PC-3 (cell line): Measurements from ENCODE around the gene MAST4.

Source experiments
- EZH2 ChIP-seq: fragments of 300-600 bp; sonication (generic); IDR thresholded peaks from one replicate; pipeline ENCODE4 v1.6.1; 2017; ENCODE audit warnings: antibody characterized with exemption, mild to moderate bottlenecking, low read length; ENCODE audit not compliant: unreplicated experiment
- TF ChIP-seq, protein P1 (sequence below): fragments of 300-600 bp; sonication (generic); conservative IDR thresholded peaks from 2 replicates; pipeline ENCODE4 v1.5.1; 2017; ENCODE audit warnings: antibody characterized with exemption, low read depth, mild to moderate bottlenecking, low read length

DNA sequence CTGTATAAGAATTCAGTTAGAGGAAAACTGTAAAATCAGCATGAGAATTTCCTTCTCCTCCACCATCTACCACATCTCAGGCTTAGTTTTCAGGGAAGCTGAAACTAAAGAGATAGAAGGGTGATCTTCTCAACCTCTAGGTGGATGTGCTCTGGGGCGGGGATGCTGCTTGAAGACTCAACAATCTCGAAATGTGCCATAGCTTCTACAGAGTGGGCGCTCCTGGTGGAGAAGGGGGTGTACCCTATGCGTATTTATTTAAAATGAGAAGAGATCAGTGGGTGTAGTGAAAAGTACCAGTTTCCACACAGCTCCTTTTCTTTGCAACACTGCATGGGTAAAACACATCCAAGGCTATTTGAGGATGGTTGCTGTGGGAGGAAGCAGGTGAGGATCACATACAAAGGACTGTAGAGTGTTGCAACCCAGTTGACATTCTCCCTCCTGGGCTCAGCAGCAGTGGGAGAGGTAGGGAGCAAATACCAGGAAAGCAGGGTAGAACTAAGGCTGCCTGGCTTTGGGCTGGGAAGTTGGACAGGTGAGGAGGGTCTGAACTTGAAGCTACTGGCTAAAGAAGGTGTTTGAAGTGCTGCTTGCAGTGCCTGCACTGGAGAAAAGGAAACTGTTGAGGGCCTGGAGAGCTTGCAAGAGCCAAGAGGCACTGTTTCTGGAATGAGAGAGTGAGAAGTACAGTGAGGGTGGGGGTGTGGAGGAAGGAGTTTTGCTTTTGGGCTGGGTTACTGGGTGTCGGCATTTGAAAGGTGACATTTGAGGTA is 73.1 kb downstream of the MAST4 start:
- TF ChIP-seq, protein P1, sequence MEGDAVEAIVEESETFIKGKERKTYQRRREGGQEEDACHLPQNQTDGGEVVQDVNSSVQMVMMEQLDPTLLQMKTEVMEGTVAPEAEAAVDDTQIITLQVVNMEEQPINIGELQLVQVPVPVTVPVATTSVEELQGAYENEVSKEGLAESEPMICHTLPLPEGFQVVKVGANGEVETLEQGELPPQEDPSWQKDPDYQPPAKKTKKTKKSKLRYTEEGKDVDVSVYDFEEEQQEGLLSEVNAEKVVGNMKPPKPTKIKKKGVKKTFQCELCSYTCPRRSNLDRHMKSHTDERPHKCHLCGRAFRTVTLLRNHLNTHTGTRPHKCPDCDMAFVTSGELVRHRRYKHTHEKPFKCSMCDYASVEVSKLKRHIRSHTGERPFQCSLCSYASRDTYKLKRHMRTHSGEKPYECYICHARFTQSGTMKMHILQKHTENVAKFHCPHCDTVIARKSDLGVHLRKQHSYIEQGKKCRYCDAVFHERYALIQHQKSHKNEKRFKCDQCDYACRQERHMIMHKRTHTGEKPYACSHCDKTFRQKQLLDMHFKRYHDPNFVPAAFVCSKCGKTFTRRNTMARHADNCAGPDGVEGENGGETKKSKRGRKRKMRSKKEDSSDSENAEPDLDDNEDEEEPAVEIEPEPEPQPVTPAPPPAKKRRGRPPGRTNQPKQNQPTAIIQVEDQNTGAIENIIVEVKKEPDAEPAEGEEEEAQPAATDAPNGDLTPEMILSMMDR, result no peak
- no peak for TF ChIP-seq EZH2
